Parathyroid adenoma (tissue), 2 donors: ENCODE measurements around the gene SLC26A11.
"Not testable (repeated sequence)": the region's sequence is repeated elsewhere in the genome, so short reads cannot be mapped to it uniquely, and the experiment has no call there.

ENCODE experiments used
- H2AFZ ChIP-seq: fragments of 300-600 bp; sonication (generic); one replicate; pipeline ENCODE4 v1.7.0; 2017; ENCODE audit warnings: antibody characterized with exemption, mild to moderate bottlenecking
- H3K27ac ChIP-seq: fragments of 300-600 bp; sonication (generic); one replicate; pipeline ENCODE4 v1.7.0; 2017
- H3K27me3 ChIP-seq: fragments of 300-600 bp; sonication (generic); one replicate; pipeline ENCODE4 v1.7.0; 2017; ENCODE audit warnings: low read length; ENCODE audit not compliant: control insufficient read depth, insufficient read depth
- H3K36me3 ChIP-seq: fragments of 300-600 bp; sonication (generic); one replicate; pipeline ENCODE4 v1.7.0; 2017; ENCODE audit warnings: low read length; ENCODE audit not compliant: control insufficient read depth, insufficient read depth
- H3K4me1 ChIP-seq: fragments of 300-600 bp; sonication (generic); one replicate; pipeline ENCODE4 v1.7.0; 2017; ENCODE audit warnings: control low read depth
- H3K4me2 ChIP-seq: fragments of 300-600 bp; sonication (generic); one replicate; pipeline ENCODE4 v1.7.0; 2017; ENCODE audit warnings: low read length
- H3K4me3 ChIP-seq: fragments of 300-600 bp; sonication (generic); one replicate; pipeline ENCODE4 v1.7.0; 2017; ENCODE audit warnings: low read depth, low read length
- H3K79me2 ChIP-seq: fragments of 300-600 bp; sonication (generic); one replicate; pipeline ENCODE4 v1.7.0; 2017; ENCODE audit warnings: control low read depth
- H3K9ac ChIP-seq: fragments of 300-600 bp; sonication (generic); one replicate; pipeline ENCODE4 v1.7.0; 2017; ENCODE audit warnings: mild to moderate bottlenecking
- H3K9me3 ChIP-seq: fragments of 300-600 bp; sonication (generic); one replicate; pipeline ENCODE4 v1.7.0; 2017; ENCODE audit warnings: low read length; ENCODE audit not compliant: control insufficient read depth
- TF ChIP-seq, protein P1 (sequence below): fragments of 300-600 bp; sonication (generic); IDR thresholded peaks from one replicate; pipeline ENCODE4 v1.7.0; 2017; ENCODE audit warnings: antibody characterized with exemption, mild to moderate bottlenecking
- donor health status: primary hyperparathyroidism.

Gene SLC26A11

DNA sequence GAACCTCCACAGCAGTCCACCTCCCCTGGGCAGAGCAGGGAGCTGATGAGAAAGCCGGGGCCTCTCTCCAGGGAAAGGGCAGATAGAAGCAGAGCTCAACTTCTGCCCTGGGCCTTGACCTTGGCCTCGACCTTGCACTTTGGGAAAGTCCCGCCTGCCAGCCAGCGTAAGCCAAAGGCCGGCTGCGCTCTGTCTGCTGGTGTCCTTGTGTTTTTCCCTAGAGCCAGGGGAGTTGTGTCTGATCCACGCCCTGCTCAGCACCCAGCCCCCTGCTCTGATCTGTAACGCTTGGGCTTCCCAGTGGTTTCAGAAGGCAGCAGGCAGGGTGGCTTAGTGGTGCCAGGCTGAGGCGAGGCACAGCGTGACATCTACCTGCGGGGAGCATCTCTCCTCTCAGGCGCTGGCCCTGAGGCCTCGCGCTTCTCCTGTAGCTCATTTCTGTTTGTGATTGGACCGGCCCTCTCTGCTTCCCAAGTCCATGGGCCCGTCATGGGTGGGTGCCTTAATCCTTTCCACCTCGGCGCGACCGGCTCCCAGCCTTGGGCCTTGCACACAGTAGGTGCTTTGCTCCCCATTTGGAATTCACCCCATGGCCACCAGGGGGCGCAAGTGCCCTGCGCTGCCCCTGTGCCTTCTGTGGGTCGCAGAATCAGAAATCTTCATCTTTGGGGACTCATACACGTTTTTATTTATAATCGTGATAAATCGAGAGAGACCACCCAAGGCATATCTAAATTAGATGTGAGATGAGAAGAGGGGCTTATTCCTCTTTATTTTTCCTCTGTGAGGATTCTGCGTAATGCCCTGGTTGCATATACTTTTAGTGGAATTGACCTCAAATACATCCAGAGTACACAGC lies 24.3 kb upstream of the SLC26A11 start:
- H3K27ac ChIP-seq: no peak overlapping the region
- TF ChIP-seq, protein P1, sequence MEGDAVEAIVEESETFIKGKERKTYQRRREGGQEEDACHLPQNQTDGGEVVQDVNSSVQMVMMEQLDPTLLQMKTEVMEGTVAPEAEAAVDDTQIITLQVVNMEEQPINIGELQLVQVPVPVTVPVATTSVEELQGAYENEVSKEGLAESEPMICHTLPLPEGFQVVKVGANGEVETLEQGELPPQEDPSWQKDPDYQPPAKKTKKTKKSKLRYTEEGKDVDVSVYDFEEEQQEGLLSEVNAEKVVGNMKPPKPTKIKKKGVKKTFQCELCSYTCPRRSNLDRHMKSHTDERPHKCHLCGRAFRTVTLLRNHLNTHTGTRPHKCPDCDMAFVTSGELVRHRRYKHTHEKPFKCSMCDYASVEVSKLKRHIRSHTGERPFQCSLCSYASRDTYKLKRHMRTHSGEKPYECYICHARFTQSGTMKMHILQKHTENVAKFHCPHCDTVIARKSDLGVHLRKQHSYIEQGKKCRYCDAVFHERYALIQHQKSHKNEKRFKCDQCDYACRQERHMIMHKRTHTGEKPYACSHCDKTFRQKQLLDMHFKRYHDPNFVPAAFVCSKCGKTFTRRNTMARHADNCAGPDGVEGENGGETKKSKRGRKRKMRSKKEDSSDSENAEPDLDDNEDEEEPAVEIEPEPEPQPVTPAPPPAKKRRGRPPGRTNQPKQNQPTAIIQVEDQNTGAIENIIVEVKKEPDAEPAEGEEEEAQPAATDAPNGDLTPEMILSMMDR: peak; percentile 83

DNA sequence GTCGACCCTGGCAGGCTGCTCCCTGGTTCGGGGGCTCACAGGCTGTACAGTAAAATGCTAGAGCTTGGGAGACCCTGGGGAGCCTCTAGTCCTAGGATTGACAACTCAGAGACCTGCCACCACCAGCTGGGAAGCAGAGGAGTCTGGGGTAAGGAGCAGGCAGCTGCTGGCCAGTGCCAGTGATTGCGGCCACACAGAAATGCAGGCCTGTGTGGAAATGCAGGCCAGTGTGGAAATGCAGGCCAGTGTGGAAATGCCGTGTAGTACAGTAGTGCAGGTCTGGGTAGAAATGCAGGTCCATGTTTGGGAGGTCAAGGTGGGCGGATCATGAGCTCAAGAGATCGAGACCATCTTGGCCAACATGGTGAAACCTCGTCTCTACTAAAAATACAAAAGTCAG lies 23.6 kb upstream of the SLC26A11 start:
- TF ChIP-seq, protein P1: no peak

More for the DNA sequence above, 24.3 kb upstream of the SLC26A11 start:
- no peaks in the 10 kb centered on the region for H3K36me3 ChIP-seq
- H3K4me1 ChIP-seq: no peaks in the 10 kb centered on the region
- H3K4me2 ChIP-seq: no peak overlapping the region
- H3K9me3 ChIP-seq: no peaks in the 10 kb centered on the region
- no peaks in the 10 kb centered on the region for H3K27me3 ChIP-seq
- H2AFZ ChIP-seq: no peak overlapping the region
- no peak overlapping the region for H3K4me3 ChIP-seq
- H3K79me2 ChIP-seq: no peaks in the 10 kb centered on the region
- H3K9ac ChIP-seq: no peak overlapping the region

DNA sequence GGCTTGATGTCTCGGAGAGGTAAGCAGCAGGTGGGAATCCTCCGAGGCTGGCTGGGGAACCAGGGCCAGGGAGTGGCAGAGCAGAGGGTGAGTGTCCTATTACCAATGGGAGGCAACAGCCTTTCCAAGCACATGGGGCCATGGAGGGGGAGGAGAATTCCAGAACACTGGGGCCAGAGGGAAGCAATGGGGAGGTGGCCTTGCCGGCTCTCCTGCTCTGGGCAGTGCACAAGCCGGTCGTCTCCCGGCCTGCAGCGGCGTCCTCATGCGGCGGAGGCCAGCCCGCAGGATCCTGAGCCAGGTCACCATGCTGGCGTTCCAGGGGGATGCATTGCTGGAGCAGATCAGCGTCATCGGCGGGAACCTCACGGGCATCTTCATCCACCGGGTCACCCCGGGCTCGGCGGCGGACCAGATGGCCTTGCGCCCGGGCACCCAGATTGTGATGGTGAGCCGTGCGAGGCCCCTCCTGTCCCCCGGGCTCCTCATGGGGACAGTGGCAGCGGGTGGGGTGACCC lies 22.0 kb upstream of the SLC26A11 start:
- Histone ChIP-seq H3K4me3 (no peak overlapping the region), H3K9me3 (no peaks in the 10 kb centered on the region), H3K36me3 (no peaks in the 10 kb centered on the region), H3K4me1 (no peaks in the 10 kb centered on the region), H3K79me2 (no peaks in the 10 kb centered on the region), H3K27me3 (no peaks in the 10 kb centered on the region), H3K27ac (no peak overlapping the region), H3K4me2 (no peak overlapping the region), H3K9ac (no peak overlapping the region), H2AFZ (no peak overlapping the region)
- TF ChIP-seq, protein P1: no peak

More for the DNA sequence above, 23.6 kb upstream of the SLC26A11 start:
- Histone ChIP-seq H3K4me1 (no peaks in the 10 kb centered on the region), H3K79me2 (no peaks in the 10 kb centered on the region), H3K9ac (no peak overlapping the region), H3K36me3 (no peaks in the 10 kb centered on the region), H3K27me3 (no peaks in the 10 kb centered on the region), H2AFZ (no peak overlapping the region), H3K27ac (no peak overlapping the region), H3K4me3 (no peak overlapping the region), H3K9me3 (no peaks in the 10 kb centered on the region), H3K4me2 (no peak overlapping the region)

DNA sequence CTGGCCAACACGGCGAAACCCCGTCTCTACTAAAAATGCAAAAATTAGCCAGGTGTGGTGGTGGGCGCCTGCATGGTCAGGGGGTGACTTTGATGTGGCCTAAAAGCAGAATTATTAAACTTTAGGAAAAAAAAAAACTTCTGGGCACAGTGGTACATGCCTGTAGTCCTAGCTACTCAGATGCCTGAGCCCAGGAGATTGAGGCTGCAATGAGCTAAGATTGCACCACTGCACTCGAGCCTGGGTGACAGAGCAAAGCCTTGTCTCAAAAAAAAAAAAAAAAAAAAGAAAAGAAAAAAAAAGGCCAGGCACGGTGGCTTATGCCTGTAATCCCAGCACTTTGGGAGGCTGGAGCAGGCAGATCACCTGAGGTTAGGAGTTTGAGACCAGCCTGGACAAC lies 20.9 kb upstream of the SLC26A11 start:
- not testable (repeated sequence) for H3K9ac ChIP-seq, H2AFZ ChIP-seq, H3K79me2 ChIP-seq, H3K9me3 ChIP-seq, H3K27ac ChIP-seq, H3K4me2 ChIP-seq, H3K4me3 ChIP-seq, H3K27me3 ChIP-seq, H3K4me1 ChIP-seq, H3K36me3 ChIP-seq

DNA sequence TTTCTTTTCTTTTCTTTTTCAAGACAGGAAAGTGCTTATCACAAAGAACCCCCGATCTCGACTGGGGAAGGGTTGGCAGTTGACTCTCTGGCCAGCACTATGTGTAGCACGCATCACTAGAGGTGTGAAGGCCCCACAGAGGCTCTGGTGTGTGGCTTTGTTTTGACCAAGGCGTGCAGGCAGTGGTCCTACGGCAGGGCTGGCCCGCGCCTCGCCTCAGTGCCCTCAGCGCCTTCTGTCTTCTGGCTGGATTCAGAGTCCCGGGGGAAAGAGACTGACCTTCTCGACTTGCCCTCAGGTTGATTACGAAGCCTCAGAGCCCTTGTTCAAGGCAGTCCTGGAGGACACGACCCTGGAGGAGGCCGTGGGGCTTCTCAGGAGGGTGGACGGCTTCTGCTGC lies 18.8 kb upstream of the SLC26A11 start:
- TF ChIP-seq, protein P1: no peak
- Histone ChIP-seq H3K79me2 (no peaks in the 10 kb centered on the region), H2AFZ (no peak overlapping the region), H3K9ac (no peak overlapping the region), H3K4me2 (no peak overlapping the region), H3K4me3 (no peak overlapping the region), H3K36me3 (no peaks in the 10 kb centered on the region), H3K4me1 (no peaks in the 10 kb centered on the region), H3K27me3 (no peaks in the 10 kb centered on the region), H3K9me3 (no peaks in the 10 kb centered on the region), H3K27ac (no peak overlapping the region)
